OCI-LY7 (cell line): ENCODE results near the gene SLC25A5. TPM values are rescaled to one million over a fixed set of nuclear protein-coding genes. Genes with fewer than 3 reads are reported as not detected.

Source experiments
- BruUV-seq: library from RNA; stranded (reverse); fragments of 400-500 nt; replicated peaks from 2 replicates; lab custom pipeline; 2021; lab: Mats Ljungman, UMichigan
- CTCF ChIA-PET: fragments of 300-600 bp; sonication (Branson Sonifier 250); formaldehyde crosslinking; loops from one replicate; lab custom pipeline; 2022; ENCODE audit warnings: antibody characterized with exemption; ENCODE audit not compliant: unreplicated experiment; lab: Charles Lee
- POLR2A ChIA-PET: fragments of 300-600 bp; sonication (Branson Sonifier 250); formaldehyde crosslinking; loops from one replicate; lab custom pipeline; 2022; ENCODE audit warnings: antibody characterized with exemption; lab: Charles Lee
- DNase-seq: peaks from one replicate; pipeline ENCODE4 v3.0.0-alpha.2; 2015; ENCODE audit warnings: low spot score
- H2AFZ ChIP-seq: fragments of 200-600 bp; sonication (generic), shearing (Covaris generic); 2 replicates; pipeline ENCODE4 v1.6.1; 2014; ENCODE audit warnings: mild to moderate bottlenecking, antibody characterized with exemption, low read length, moderate library complexity
- H3K27ac ChIP-seq: fragments of 200-600 bp; sonication (generic); 2 replicates; pipeline ENCODE4 v1.5.1; 2014; ENCODE audit warnings: mixed run types, low read depth, mild to moderate bottlenecking, moderate library complexity, low read length, inconsistent platforms; ENCODE audit not compliant: poor library complexity, severe bottlenecking
- H3K36me3 ChIP-seq: fragments of 200-600 bp; sonication (generic); 2 replicates; pipeline ENCODE4 v1.6.1; 2014; ENCODE audit warnings: mild to moderate bottlenecking, antibody characterized with exemption, low read length, moderate library complexity, mixed read lengths; ENCODE audit not compliant: insufficient read depth
- H3K4me1 ChIP-seq: fragments of 200-600 bp; sonication (generic); 2 replicates; pipeline ENCODE4 v1.5.1; 2014; ENCODE audit warnings: mild to moderate bottlenecking, low read length; ENCODE audit not compliant: insufficient read depth, poor library complexity, severe bottlenecking
- H3K4me2 ChIP-seq: fragments of 200-600 bp; sonication (generic); 2 replicates; pipeline ENCODE4 v1.6.1; 2014; ENCODE audit warnings: mild to moderate bottlenecking, low read length
- H3K4me3 ChIP-seq: fragments of 200-600 bp; sonication (generic); 2 replicates; pipeline ENCODE4 v1.5.1; 2014; ENCODE audit warnings: mild to moderate bottlenecking, low read depth, low read length; ENCODE audit not compliant: poor library complexity, severe bottlenecking
- H3K79me2 ChIP-seq: fragments of 200-600 bp; sonication (generic); 2 replicates; pipeline ENCODE4 v1.6.1; 2016; ENCODE audit warnings: low read depth, mild to moderate bottlenecking, low read length, moderate library complexity, mixed read lengths; ENCODE audit not compliant: insufficient read depth
- H3K9me2 ChIP-seq: fragments of 200-600 bp; sonication (generic); 2 replicates; pipeline ENCODE4 v1.6.1; 2016; ENCODE audit warnings: mild to moderate bottlenecking, low read length, mixed read lengths; ENCODE audit not compliant: insufficient read depth
- H3K9me3 ChIP-seq: fragments of 200-600 bp; sonication (generic); 2 replicates; pipeline ENCODE4 v1.6.1; 2014; ENCODE audit warnings: mild to moderate bottlenecking, mixed run types, low read length, mixed read lengths
- H4K20me1 ChIP-seq: fragments of 200-600 bp; sonication (generic); 2 replicates; pipeline ENCODE4 v1.6.1; 2014; ENCODE audit warnings: mild to moderate bottlenecking, antibody characterized with exemption, low read length, moderate library complexity, mixed read lengths; ENCODE audit not compliant: insufficient read depth
- EZH2phosphoT487 ChIP-seq: fragments of 200-600 bp; sonication (generic); IDR thresholded peaks from 2 replicates; pipeline ENCODE4 v1.6.1; 2018; ENCODE audit warnings: low read depth, borderline replicate concordance, mild to moderate bottlenecking, mixed run types, antibody characterized with exemption, low read length, moderate library complexity, mixed read lengths
- intact Hi-C: fragments of 100-400 bp; cut with micrococcal nuclease; formaldehyde crosslinking; loops from one replicate; pipeline ENCODE4 v1.10.0; 2022; ENCODE audit not compliant: unreplicated experiment
- total RNA-seq, 2 experiments: library from RNA; depleted of rRNA in 1 of 2; stranded (reverse); fragments of >200 nt in 1 of 2; shearing (Covaris generic) in 1 of 2; gene quantifications; 2 replicates each; pipeline ENCODE4 v1.2.3, GENCODE V29; 2014 to 2022
- TF ChIP-seq, protein P1 (sequence below): fragments of 200-600 bp; sonication (generic); conservative IDR thresholded peaks from 2 replicates; pipeline ENCODE4 v1.5.1; 2014; ENCODE audit warnings: mild to moderate bottlenecking, antibody characterized with exemption, low read length, moderate library complexity, mixed read lengths

SLC25A5 gene
- total RNA-seq, 2 experiments from 2014 or later = 231 to 525 TPM

DNA sequence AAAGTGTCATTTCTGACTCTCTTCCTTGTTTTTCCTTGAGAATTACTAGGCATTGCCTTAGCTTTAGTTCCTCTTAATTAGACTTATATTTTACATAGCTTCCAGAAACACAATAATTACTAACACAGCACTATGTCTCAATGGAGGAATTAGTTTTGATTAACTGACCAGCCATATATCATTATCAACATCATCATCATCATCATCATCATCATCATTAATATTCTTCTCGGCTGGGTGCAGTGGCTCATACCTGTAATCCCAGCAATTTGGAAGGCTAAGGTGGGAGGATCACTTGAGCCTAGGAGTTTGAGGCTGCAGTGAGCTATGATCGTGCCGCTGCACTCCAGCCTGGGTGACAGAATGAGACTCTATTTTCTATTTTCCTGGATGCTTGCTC is 2.7 kb upstream of the SLC25A5 start:
- Histone ChIP-seq H3K4me2 (no peak overlapping the region), H3K27ac (no peak overlapping the region), H3K79me2 (peaks cover 10% of the 10 kb centered on the region), H3K9me2 (no peaks in the 10 kb centered on the region), H3K9me3 (no peaks in the 10 kb centered on the region), H4K20me1 (peaks cover 14% of the 10 kb centered on the region), H2AFZ (no peak overlapping the region), H3K36me3 (peaks cover 18% of the 10 kb centered on the region), H3K4me1 (peaks cover 20% of the 10 kb centered on the region), H3K4me3 (no peak overlapping the region)
- POLR2A ChIA-PET = interaction anchor here (0.6 kb wide), 1 partner anchor 309 kb away, joined by 3 read pairs; no protein-coding TSS in a partner anchor
- CTCF ChIA-PET = no interaction called here
- BruUV-seq = no TSS peak
- DNase-seq = no peak
- TF ChIP-seq, protein P1, sequence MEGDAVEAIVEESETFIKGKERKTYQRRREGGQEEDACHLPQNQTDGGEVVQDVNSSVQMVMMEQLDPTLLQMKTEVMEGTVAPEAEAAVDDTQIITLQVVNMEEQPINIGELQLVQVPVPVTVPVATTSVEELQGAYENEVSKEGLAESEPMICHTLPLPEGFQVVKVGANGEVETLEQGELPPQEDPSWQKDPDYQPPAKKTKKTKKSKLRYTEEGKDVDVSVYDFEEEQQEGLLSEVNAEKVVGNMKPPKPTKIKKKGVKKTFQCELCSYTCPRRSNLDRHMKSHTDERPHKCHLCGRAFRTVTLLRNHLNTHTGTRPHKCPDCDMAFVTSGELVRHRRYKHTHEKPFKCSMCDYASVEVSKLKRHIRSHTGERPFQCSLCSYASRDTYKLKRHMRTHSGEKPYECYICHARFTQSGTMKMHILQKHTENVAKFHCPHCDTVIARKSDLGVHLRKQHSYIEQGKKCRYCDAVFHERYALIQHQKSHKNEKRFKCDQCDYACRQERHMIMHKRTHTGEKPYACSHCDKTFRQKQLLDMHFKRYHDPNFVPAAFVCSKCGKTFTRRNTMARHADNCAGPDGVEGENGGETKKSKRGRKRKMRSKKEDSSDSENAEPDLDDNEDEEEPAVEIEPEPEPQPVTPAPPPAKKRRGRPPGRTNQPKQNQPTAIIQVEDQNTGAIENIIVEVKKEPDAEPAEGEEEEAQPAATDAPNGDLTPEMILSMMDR = no peak
- TF ChIP-seq EZH2phosphoT487 = no peak
- intact Hi-C loops = no loop called here

DNA sequence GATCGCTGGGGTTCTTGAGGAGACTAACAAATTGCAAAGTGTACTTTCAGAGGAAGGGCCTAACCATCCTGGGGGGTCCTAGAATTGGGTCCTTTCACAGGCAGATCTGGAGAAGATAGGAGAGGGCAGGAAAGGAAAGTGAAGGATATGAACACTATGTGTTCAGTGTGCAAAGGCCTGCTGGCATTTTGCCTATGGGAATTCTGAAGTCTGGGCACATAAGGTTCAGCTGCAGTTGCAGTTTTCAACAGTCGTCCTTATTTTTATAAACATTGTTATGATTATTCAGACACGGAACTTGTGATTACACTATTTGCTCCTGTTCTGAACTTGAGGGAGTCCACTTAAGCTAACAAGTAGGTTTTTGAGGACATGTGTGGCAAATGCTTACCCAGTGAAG is 1.3 kb upstream of the SLC25A5 start:
- CTCF ChIA-PET = interaction anchor here (1.0 kb wide), 1 partner anchor 86 kb away, joined by 3 read pairs; no protein-coding TSS in a partner anchor

DNA sequence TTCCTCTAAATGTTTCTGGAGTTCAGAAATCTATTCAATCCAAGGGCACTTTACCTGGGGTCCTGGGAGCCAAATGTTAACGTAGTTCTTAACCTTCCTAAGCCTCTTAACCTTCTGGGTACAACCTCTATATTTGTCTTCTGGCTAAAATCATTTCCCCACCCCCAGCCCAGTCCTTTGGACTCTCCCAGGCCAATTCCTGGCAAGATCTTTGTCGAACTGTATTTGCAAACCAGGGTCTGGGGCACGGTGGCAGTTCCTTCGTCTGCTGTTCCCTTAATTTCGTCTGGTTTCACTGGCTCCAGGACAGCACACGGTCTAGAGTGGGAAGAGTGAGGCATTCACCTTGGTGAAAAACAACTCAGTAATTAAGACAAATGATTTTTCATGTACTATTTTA is 811 bp upstream of the SLC25A5 start:
- intact Hi-C loops = no loop called here
- H3K27ac ChIP-seq = no peak overlapping the region
- peak overlapping the region; percentile 93 for H3K4me2 ChIP-seq
- DNase-seq = no peak
- TF ChIP-seq, protein P1 = no peak
- TF ChIP-seq EZH2phosphoT487 = no peak
- peaks cover 16% of the 10 kb centered on the region for H4K20me1 ChIP-seq
- peaks cover 21% of the 10 kb centered on the region for H3K4me1 ChIP-seq
- peaks cover 10% of the 10 kb centered on the region for H3K79me2 ChIP-seq
- BruUV-seq = no TSS peak
- peaks cover 30% of the 10 kb centered on the region for H3K36me3 ChIP-seq
- H3K9me3 ChIP-seq = no peaks in the 10 kb centered on the region
- H3K4me3 ChIP-seq = peak overlapping the region; percentile 99
- no peaks in the 10 kb centered on the region for H3K9me2 ChIP-seq
- POLR2A ChIA-PET = no interaction called here
- CTCF ChIA-PET = no interaction called here
- H2AFZ ChIP-seq = peak overlapping the region; percentile 96; the same call in 1 of the 2 replicates

More for the DNA sequence above, 1.3 kb upstream of the SLC25A5 start:
- peaks cover 10% of the 10 kb centered on the region for H3K79me2 ChIP-seq
- H3K27ac ChIP-seq = no peak overlapping the region
- H3K9me2 ChIP-seq = no peaks in the 10 kb centered on the region
- no peaks in the 10 kb centered on the region for H3K9me3 ChIP-seq
- TF ChIP-seq EZH2phosphoT487 = no peak
- TF ChIP-seq, protein P1 = no peak
- no peak overlapping the region for H3K4me3 ChIP-seq
- intact Hi-C loops = no loop called here
- H3K4me2 ChIP-seq = peak overlapping the region; percentile 93; the same call in 1 of the 2 replicates
- BruUV-seq = TSS peak; percentile 65
- H3K4me1 ChIP-seq = peaks cover 21% of the 10 kb centered on the region
- DNase-seq = no peak
- H4K20me1 ChIP-seq = peaks cover 16% of the 10 kb centered on the region
- peaks cover 28% of the 10 kb centered on the region for H3K36me3 ChIP-seq
- H2AFZ ChIP-seq = no peak overlapping the region
- POLR2A ChIA-PET = interaction anchor here (0.6 kb wide), 1 partner anchor 41 kb away, joined by 5 read pairs; no protein-coding TSS in a partner anchor
